Epidermal melanocyte (primary cell): Measurements from ENCODE around the gene MRPL20.
"Not testable (repeated sequence)": the region's sequence is repeated elsewhere in the genome, so short reads cannot be mapped to it uniquely, and the experiment has no call there.

ENCODE experiments used
- DNase-seq: peaks from one replicate; pipeline ENCODE4 v3.0.0; 2011; ENCODE audit warnings: low spot score; ENCODE audit not compliant: insufficient read length

Gene MRPL20

DNA sequence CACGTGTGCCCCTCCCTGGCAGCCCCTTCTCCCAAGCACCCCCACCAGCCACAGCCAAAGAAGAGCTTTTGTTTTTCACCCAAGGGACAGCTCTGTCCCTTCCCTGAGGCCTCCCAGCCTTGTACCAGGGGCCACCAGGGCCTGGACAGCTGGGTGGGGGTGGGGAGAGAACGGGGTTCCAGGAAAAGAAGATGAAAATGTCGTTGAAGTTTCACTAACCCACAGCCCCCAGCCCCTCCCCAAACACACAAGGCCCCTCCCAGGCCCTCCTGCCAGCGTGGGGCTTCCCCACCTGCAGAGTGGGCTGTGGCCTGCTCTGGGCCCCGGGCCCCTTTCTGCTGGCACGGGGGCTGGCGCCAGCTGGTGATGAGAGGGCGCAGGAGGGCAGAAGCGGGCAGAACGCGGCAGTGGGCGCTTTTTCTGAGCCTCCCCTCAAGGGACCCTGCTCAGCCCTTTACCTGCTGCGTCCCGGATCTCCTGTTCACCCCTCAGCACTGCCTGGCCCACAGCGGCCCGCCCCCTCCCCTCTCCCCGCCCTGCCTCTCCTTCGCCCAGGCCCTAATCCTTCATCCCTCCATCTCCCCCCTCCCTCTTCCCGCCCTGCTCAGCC is 19.5 kb upstream of the MRPL20 start:
- no peak for DNase-seq

DNA sequence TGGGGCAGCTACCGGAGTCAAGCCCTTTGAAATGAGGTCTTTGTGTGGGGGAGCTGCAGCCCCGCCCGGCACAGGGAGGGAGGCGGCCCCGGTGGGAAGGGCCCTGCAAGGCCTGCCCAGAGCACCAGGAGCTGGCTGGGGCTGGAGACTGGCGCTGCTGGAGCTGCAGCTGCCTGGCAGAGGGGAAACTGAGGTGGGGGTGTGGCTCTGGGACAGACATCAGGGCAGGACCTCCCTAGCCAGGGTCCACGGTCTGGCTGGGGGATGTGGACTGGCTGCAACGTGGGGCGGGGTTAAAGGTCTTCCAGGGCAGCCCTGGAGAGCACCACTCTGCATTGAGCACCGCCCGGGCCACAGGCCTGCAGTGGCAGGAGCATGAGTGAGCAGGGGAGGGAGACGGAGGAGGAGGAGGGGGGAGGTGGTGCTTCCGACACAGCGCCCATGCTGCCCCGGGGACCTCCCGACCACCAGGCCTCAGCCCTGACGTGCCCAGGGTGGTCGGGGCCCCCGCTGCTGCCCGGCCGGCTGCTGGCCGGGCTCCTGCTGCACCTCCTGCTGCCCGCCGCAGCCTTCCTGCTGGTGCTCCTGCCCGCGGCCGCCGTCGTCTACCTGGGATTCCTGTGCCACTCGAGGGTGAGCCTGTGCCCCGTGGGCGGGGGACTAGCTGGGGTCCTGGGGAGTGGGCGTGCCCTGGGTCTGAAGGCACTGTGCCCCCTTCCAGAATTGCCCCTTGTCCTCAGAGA is 18.8 kb upstream of the MRPL20 start:
- DNase-seq: no peak

- peak; percentile 11 for DNase-seq
These were observed 18.3 kb upstream of the MRPL20 start for GRCh38 chr1:1425426-1425752.

- DNase-seq: no peak
These were observed 17.6 kb upstream of the MRPL20 start for GRCh38 chr1:1424707-1425106.

GRCh38 chr1:1423245-1423597 is 16.1 kb upstream of the MRPL20 start:
- DNase-seq: peak; percentile 11

DNA sequence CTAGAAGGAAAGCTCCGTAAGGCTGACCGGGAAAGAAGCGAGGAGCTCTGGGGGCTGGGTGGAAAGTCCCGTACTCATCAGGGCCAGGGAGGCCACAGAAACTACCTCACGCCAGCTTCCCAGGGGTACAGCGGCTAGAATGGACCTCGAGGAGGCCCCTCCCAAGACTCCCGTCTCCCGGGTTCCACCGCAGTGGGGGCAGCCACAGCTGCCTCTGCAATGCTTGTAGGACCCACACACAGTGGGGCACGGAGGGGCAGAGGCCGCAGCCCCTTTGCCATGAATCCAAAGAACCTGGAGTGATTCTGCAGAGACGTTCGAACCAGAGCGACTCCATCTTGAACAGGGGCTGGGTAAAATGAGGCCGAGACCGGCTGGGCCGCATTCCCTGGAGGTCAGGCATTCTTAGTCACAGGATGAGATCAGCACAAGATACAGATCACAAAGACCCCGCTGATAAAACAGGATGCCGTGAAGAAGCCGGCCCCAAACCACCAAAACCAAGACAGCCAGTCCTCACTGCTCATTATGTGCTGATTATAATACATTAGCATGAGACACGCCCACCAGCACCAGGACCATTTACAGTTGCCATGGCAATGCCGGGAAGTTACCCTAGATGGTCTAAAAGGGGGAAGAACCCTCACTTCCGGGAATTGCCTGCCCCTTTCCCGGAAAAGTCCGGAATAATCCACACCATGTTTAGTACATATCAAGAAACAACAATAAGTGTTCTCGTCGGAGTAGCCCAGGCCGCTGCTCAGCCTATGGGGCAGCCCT is 15.6 kb upstream of the MRPL20 start:
- peak; percentile 17 for DNase-seq

DNA sequence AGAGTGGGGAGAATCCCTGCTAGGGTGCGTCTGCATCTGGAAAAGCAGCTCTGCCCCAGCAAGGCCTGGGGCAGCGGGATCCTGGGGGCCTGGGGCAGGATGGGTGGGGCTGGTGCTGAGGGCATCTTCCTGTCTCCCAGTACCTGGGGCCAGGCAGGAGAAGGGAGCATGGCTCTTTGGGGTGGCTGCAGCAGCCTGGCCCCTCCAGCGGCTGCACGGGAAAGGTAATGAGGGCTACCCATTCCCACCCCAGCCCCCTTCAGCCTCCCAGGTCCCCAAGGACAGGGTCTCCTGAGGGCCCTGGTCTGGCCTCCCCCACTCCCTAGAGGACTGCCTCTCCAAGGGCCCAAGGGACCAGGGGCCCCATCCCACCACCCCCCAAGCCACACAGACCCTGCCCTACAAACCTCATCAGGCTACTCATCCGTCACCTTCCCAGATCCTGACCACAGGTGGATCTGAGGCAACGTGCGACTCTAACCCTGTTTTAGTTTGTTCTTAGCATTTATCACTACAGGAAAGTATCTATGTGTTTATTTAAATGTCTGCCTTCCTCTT is 14.9 kb upstream of the MRPL20 start:
- DNase-seq: peak; percentile 12

- peak; percentile 14 for DNase-seq
These were observed 14.2 kb upstream of the MRPL20 start, which contains the start of gene ANKRD65 for GRCh38 chr1:1421147-1421906. Gene ANKRD65 (minus strand): TSS chr1:1421276. CDS start chr1:1421005, 271 bp downstream.

DNA sequence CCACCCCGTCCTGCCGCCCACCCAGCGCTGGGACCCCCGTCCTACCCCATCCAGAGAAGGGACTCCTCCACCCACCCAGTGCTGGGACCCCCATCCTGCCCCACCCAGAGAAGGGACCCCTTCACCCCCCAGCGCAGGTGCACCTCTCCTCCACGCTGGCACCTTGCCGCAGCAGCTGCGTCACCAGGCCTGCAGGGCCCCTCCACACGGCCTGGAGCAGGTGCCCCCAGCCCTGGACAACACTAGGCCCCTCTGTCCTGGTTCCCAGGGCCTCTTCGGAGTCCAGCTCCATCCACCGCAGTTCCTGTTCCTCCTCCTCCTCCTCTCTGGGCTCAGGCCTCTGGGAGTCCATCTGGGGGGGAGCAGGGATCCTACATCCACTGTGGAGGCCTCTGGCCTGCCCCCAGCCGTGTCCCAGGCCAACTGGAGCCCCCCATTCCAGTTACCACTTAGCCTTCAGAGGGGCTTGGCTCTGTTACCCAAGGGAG is 13.6 kb upstream of the MRPL20 start:
- peak; percentile 15 for DNase-seq

DNA sequence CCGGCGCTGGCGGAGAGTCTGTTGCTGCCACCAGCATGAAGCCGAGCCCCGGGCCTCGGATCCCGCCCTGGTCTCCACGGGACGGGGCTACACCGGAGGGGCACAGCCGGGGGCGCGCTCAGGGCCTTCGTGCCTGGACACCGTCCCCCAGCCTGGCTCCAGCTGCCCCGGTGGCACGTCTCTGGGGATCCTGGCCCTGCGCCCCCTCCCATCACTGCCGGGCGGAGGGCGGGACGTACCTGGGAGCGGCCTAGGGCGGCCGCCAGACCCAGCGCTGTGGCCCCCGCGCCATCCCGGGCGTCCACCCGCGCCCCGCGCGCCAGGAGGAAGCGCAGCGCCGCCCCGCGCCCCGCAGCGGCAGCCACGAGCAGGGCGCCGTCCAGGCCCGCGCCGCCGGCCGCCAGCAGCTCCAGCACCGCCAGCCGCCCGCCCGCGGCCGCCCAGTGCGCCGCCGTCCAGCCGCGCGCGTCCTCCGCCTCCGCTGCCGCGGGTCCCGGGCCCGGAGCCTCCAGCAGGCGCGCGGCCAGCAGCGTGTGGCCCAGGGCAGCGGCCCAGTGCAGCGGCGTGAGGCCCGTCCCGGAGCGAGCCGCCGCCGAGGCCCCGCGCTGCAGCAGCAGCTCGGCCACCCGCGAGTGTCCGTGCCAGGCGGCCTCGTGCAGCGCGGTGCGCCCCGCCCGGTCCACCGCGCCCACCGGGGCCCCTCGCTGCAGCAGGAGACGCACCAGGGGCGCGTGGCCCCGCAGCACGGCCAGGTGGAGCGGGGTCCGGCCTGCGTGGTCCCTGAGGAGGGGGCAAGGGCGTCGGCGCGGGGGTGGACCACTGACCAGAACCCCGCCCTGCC is 12.9 kb upstream of the MRPL20 start:
- peak; percentile 17 for DNase-seq

GRCh38 chr1:1419363-1419812 is 12.3 kb upstream of the MRPL20 start:
- DNase-seq: peak; percentile 12

GRCh38 chr1:1418464-1419362 is 11.6 kb upstream of the MRPL20 start:
- DNase-seq: no peak

GRCh38 chr1:1417825-1418463 is 10.9 kb upstream of the MRPL20 start:
- not testable (repeated sequence) for DNase-seq

DNA sequence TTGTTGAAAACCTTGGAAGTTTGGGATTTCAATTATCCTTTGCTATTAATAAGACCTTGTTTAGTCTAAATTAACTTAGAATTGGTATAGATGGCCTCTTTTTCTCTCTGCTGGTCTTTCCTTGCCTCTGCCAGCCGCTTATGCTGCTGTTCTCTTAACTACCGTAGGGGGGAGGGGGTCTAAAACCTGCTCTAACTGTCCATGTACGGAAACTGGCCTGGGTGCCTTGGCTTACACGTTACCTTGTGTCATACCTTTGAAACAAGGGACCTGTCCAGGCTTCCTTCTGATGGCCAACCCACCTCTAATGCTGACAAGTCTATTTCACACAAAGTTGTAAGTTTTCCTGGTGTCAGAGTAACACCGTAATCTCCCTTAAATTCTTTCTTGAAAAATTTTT is 10.3 kb upstream of the MRPL20 start:
- not testable (repeated sequence) for DNase-seq

DNA sequence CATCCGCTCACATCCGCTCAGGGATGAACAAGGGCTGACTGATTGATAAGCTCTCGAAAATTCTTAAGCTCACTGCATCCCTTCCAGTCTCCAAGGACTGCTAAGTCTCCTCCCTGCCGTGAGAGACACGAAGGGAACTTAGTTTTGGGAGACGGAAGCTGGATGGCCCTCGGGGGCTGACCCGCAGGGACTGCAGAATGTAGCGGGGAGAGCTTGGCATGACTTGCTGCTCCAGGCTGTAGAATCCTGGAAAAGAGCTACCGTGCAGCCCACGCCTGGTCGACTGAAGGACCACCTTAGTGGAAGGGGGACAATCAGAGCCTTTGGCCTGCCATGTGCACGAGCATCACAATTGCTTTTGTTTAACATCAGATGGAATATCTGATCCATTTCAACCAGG is 8.7 kb upstream of the MRPL20 start:
- no peak for DNase-seq

DNA sequence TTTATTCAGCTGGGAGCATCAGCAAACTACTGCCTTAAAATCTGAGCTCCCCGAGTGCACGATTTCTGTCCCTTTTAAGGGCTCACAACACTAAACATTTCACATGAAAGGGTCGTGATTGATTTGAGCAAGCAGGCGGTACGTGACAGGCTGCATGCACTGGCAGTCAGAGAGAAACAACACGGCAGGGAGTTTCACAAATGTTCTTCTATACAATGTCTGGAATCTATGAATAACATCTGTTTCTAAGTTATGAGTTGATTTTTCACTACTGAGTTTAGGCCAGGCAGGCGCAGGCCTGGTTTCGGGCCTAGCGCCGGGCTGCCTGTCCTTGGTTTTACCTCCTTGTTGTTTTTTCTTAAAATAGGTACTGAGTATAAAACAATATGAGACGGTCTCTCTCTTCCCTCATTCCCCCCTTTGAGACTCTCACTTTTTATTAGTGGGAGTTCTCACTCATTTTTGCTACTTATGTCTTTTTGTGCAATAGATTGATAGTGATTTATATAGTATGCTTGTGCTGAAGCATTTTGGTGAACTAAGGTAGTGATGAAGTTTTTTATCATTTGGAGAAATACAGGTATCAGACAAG is 5.3 kb upstream of the MRPL20 start:
- DNase-seq: not testable (repeated sequence)

DNA sequence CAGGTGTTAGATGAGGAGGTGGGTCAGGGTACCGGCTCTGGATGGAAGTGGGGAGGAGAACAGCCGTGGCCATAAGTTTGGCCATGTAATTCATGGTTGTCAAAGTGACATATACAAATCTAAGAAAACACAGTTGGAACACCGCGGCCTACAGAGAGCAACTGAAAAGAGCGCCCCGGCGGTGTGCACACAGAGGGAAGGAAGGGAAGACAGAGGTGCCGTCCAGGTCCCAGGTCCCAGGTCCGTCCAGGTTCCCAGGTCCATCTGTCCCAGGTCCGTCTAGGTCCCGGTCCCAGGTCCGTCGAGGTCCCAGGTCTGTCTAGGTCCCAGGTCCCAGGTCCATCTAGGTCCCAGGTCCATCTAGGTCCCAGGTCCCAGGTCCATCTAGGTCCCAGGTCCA is 4.5 kb upstream of the MRPL20 start:
- DNase-seq: no peak

- not testable (repeated sequence) for DNase-seq
These were observed 3.1 kb upstream of the MRPL20 start for GRCh38 chr1:1410238-1410637.
